ENCODE results near the gene KLHL14.
"Not testable (repeated sequence)": the region's sequence is repeated elsewhere in the genome, so short reads cannot be mapped to it uniquely, and the experiment has no call there.

Gene KLHL14

GRCh38 chr18:32772581-32773381 lies at the start of gene KLHL14:
KLHL14 (minus strand) TSS chr18:32773023; CDS start chr18:32770591, 2,432 bp downstream.
- DNase-seq (ENCODE audit: low read depth): no peak

- no peak for DNase-seq (ENCODE audit: low read depth)
Observed at GRCh38 chr18:32822197-32822596, 49.4 kb upstream of the KLHL14 start.

GRCh38 chr18:32815881-32816280 lies 43.1 kb upstream of the KLHL14 start:
- DNase-seq (ENCODE audit: low read depth): no peak

- DNase-seq (ENCODE audit: low read depth): no peak
Observed at GRCh38 chr18:32812342-32812741, 39.5 kb upstream of the KLHL14 start.

GRCh38 chr18:32810314-32810713 lies 37.5 kb upstream of the KLHL14 start:
- DNase-seq (ENCODE audit: low read depth): no peak

- no peak for DNase-seq (ENCODE audit: low read depth)
Observed at GRCh38 chr18:32805354-32805753, 32.5 kb upstream of the KLHL14 start.

- no peak for DNase-seq (ENCODE audit: low read depth)
Observed at GRCh38 chr18:32804134-32804888, 31.5 kb upstream of the KLHL14 start.

- DNase-seq (ENCODE audit: low read depth): no peak
Observed at GRCh38 chr18:32803568-32803967, 30.7 kb upstream of the KLHL14 start.

GRCh38 chr18:32802591-32803451 lies 30.0 kb upstream of the KLHL14 start:
- DNase-seq (ENCODE audit: low read depth): no peak

GRCh38 chr18:32801228-32801627 lies 28.4 kb upstream of the KLHL14 start:
- DNase-seq (ENCODE audit: low read depth): no peak

GRCh38 chr18:32798209-32798960 lies 25.6 kb upstream of the KLHL14 start:
- no peak for DNase-seq (ENCODE audit: low read depth)

- DNase-seq (ENCODE audit: low read depth): not testable (repeated sequence)
Observed at GRCh38 chr18:32794667-32795066, 21.8 kb upstream of the KLHL14 start.

GRCh38 chr18:32779010-32779409 lies 6.2 kb upstream of the KLHL14 start:
- no peak for DNase-seq (ENCODE audit: low read depth)

- no peak for DNase-seq (ENCODE audit: low read depth)
Observed at GRCh38 chr18:32777049-32777448, 4.2 kb upstream of the KLHL14 start.

- no peak for DNase-seq (ENCODE audit: low read depth)
Observed at GRCh38 chr18:32776561-32776960, 3.7 kb upstream of the KLHL14 start.

GRCh38 chr18:32775628-32776027 lies 2.8 kb upstream of the KLHL14 start:
- no peak for DNase-seq (ENCODE audit: low read depth)

GRCh38 chr18:32773382-32773712 lies 524 bp upstream of the KLHL14 start:
- no peak for DNase-seq (ENCODE audit: low read depth)

- no peak for DNase-seq (ENCODE audit: low read depth)
Observed at GRCh38 chr18:32771871-32772580, 797 bp downstream of the KLHL14 start.

GRCh38 chr18:32771169-32771751 lies 1.6 kb downstream of the KLHL14 start:
- DNase-seq (ENCODE audit: low read depth): no peak

GRCh38 chr18:32770666-32771168 lies 2.1 kb downstream of the KLHL14 start:
- DNase-seq (ENCODE audit: low read depth): no peak

All from stimulated activated CD8-positive, alpha-beta memory T cell treated with anti-CD3 and anti-CD28 coated beads, Interleukin-12 subunit alpha, Interleukin-12 subunit beta, amount 100 ng/mL, for 1 hour (primary cell).